ENCODE results near the gene ZCCHC4. TPM values are rescaled to one million over a fixed set of nuclear protein-coding genes. Genes with fewer than 3 reads are reported as not detected.
"Not testable (repeated sequence)": the region's sequence is repeated elsewhere in the genome, so short reads cannot be mapped to it uniquely, and the experiment has no call there.

Gene ZCCHC4
- total RNA-seq, 1 donor from 2014 or later = 9.0 TPM

DNA sequence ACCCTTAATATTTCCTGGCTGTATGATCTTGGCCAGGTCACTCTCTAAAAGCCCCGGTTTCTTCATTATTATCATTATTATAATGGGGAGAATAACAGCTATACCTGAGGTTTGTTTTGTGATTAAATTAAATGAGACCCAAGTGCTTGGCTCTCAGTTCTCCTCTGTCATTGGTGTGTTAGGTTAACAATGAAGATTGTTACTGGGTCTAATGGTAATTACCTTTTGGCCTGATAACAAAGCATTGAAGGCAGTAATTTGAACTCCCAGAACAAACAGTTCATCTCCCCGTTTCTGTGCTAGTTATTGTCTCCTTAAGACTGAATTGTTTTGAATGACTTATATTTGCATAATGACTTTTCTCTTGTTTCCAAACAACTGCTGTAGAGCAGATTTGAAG lies 57.7 kb downstream of the ZCCHC4 start:
- Mint-ChIP-seq H3K27me3 (ENCODE audit: unreplicated experiment) (no peaks in the 10 kb centered on the region), H3K4me1 (ENCODE audit: unreplicated experiment) (no peaks in the 10 kb centered on the region), H3K36me3 (ENCODE audit: low read depth, unreplicated experiment) (no peaks in the 10 kb centered on the region), H3K9me3 (ENCODE audit: unreplicated experiment) (no peaks in the 10 kb centered on the region), H3K4me3 (ENCODE audit: unreplicated experiment) (no peak overlapping the region), H3K27ac (ENCODE audit: unreplicated experiment) (no peak overlapping the region)
- TF ChIP-seq, protein P1, sequence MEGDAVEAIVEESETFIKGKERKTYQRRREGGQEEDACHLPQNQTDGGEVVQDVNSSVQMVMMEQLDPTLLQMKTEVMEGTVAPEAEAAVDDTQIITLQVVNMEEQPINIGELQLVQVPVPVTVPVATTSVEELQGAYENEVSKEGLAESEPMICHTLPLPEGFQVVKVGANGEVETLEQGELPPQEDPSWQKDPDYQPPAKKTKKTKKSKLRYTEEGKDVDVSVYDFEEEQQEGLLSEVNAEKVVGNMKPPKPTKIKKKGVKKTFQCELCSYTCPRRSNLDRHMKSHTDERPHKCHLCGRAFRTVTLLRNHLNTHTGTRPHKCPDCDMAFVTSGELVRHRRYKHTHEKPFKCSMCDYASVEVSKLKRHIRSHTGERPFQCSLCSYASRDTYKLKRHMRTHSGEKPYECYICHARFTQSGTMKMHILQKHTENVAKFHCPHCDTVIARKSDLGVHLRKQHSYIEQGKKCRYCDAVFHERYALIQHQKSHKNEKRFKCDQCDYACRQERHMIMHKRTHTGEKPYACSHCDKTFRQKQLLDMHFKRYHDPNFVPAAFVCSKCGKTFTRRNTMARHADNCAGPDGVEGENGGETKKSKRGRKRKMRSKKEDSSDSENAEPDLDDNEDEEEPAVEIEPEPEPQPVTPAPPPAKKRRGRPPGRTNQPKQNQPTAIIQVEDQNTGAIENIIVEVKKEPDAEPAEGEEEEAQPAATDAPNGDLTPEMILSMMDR (IDR thresholded peaks at IDR 0.05; ENCODE audit: unreplicated experiment) = no peak
- DNase-seq (ENCODE audit: low spot score) = no peak

DNA sequence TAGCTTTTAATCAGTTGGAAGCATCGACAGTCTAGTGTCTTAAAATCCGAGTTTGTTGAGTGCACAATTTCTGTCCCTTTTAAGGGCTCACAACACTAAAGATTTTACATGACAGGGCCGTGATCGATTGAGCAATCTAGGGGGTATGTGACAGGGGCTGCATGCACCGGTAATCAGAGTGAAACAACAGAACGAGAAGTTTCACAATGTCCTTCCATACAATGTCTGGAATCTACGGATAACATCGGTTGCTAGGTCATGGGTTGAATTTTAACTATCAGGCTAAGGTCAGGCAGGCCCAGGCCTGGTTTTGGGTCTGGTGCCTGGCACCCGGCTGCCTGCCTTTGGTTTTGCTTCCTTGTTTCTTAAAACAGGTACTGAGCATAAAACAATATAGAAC lies 60.0 kb downstream of the ZCCHC4 start:
- not testable (repeated sequence) for H3K4me3 Mint-ChIP-seq (ENCODE audit: unreplicated experiment); H3K27ac Mint-ChIP-seq (ENCODE audit: unreplicated experiment); H3K4me1 Mint-ChIP-seq (ENCODE audit: unreplicated experiment)

DNA sequence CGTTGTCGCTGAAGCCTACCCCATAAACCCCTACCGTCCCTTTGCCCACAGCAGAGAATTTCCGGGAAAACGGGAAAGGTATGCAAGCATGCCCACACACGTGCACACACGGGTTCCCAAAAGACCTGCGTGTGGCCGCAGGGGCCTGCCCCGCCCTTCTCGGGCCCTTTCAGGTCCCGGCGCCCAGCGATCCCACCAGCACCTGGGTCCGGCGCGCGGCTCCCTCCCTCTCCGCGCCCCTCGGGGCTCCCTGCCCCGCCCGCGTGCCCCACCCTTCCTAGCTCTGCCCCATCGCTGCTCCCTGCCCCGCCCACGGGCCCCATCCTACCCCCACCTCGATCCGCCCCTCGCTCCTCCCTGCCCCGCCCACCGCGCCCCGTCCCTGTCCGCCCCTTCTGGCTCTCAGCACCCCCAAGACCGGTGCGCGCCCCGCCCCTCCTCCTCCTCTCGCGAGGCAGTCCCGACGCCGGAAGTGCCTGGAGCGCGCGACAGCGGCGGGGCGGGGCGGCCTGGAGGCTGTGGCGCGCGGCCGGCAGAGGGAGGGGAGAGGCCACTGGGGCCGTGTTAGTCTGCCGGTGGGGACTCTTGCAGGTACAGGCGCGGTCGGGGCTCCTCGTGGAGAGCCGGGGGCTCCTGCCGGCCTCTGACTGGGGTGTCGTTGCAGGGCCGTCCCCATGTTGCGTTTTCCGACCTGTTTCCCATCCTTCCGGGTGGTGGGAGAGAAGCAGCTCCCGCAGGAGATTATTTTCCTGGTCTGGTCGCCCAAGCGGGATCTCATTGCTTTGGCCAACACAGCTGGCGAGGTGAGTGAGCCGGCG lies 64.4 kb downstream of the ZCCHC4 start, which contains the start of gene ANAPC4:
Gene ANAPC4 (plus strand): TSS at position 510 of the 818 bp plus-strand sequence. CDS start 165 bp downstream, at position 675.
- H3K4me1 Mint-ChIP-seq (ENCODE audit: unreplicated experiment) = no peaks in the 10 kb centered on the region
- peak within 1 kb of the TSS; percentile 80 for H3K27ac Mint-ChIP-seq (ENCODE audit: unreplicated experiment)
- no peaks in the 10 kb centered on the region for H3K9me3 Mint-ChIP-seq (ENCODE audit: unreplicated experiment)
- DNase-seq (ENCODE audit: low spot score) = peak; percentile 90
- H3K4me3 Mint-ChIP-seq (ENCODE audit: unreplicated experiment) = peak within 1 kb of the TSS; percentile 95
- TF ChIP-seq, protein P1 (IDR thresholded peaks at IDR 0.05; ENCODE audit: unreplicated experiment) = no peak
- no peaks in the 10 kb centered on the region for H3K27me3 Mint-ChIP-seq (ENCODE audit: unreplicated experiment)
- no peaks in the 10 kb centered on the region for H3K36me3 Mint-ChIP-seq (ENCODE audit: low read depth, unreplicated experiment)

More for the DNA sequence above, 60.0 kb downstream of the ZCCHC4 start:
- H3K36me3 Mint-ChIP-seq (ENCODE audit: low read depth, unreplicated experiment); H3K9me3 Mint-ChIP-seq (ENCODE audit: unreplicated experiment); DNase-seq (ENCODE audit: low spot score); H3K27me3 Mint-ChIP-seq (ENCODE audit: unreplicated experiment): not testable (repeated sequence)

DNA sequence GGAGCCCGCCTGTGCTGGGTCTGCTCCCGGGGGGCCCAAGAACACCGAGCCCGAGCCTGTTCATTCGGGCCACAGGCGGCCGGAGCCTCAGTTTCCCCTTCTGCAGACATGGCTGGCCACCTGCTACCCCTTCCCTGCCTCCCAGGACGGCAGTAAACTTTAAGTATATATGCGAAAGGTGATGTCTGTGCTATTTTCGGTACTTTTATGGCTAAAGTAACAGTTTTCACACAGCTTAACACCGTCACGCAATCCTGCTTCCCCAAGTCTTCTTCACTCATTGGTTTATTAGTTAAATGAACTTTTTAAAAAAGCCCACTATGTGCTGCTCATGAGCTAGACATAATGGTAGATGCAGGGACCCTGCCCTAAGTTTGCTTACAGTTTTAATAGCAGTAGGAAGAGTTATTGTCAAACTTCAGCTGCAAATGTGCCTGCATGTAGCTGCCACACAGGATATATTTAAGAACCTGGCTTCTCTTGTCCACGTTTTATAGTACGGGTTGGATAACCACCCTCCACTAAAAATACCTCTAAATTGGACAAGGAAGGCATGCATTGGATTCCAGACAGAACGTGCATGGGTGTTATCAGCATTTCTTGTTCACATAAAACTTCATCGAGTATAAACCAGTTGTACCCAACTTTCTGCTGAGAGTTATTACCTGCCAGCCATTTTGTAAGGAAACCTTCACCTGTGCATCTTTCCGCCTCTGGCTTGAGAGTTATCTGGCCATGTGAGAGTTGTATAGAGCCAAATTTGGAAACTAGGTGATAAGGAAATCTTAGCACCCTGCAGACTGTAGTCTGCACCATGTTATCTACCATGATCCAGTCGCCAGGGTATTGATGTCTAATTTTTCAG lies 65.2 kb downstream of the ZCCHC4 start:
- TF ChIP-seq, protein P1 (IDR thresholded peaks at IDR 0.05; ENCODE audit: unreplicated experiment) = no peak
- H3K27ac Mint-ChIP-seq (ENCODE audit: unreplicated experiment) = peak overlapping the region; percentile 80
- H3K4me1 Mint-ChIP-seq (ENCODE audit: unreplicated experiment) = no peaks in the 10 kb centered on the region
- H3K4me3 Mint-ChIP-seq (ENCODE audit: unreplicated experiment) = peak overlapping the region; percentile 95
- DNase-seq (ENCODE audit: low spot score) = no peak
- no peaks in the 10 kb centered on the region for H3K27me3 Mint-ChIP-seq (ENCODE audit: unreplicated experiment)
- no peaks in the 10 kb centered on the region for H3K36me3 Mint-ChIP-seq (ENCODE audit: low read depth, unreplicated experiment)
- no peaks in the 10 kb centered on the region for H3K9me3 Mint-ChIP-seq (ENCODE audit: unreplicated experiment)

DNA sequence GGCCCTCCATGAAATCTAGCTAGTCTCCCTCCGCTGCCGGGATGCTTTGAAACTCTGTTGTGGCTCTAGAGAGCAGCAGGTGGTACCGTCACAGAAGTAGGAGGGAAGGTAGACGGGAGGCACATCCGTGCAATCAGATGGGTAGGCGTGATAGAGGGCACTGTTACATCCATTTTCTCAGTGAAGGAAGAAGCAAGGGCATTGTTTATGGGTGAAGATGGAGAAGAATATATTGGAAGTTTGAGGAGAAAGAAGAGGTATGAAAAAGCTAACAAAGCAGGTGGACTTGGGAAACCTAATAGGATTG lies 65.8 kb downstream of the ZCCHC4 start:
- Mint-ChIP-seq H3K9me3 (ENCODE audit: unreplicated experiment) (no peaks in the 10 kb centered on the region), H3K27ac (ENCODE audit: unreplicated experiment) (no peak overlapping the region), H3K4me3 (ENCODE audit: unreplicated experiment) (no peak overlapping the region), H3K4me1 (ENCODE audit: unreplicated experiment) (no peaks in the 10 kb centered on the region), H3K27me3 (ENCODE audit: unreplicated experiment) (no peaks in the 10 kb centered on the region), H3K36me3 (ENCODE audit: low read depth, unreplicated experiment) (no peaks in the 10 kb centered on the region)
- TF ChIP-seq, protein P1 (IDR thresholded peaks at IDR 0.05; ENCODE audit: unreplicated experiment) = no peak
- DNase-seq (ENCODE audit: low spot score) = no peak
